ENCODE results near the gene TMEM219. TPM values are rescaled to one million over a fixed set of nuclear protein-coding genes. Genes with fewer than 3 reads are reported as not detected.

The TMEM219 gene
- polyA plus RNA-seq, 1 of the 3 experiments (the other 2 are of a cell fraction), result 101 TPM

- no peak for TF ChIP-seq SIN3A (IDR thresholded peaks at IDR 0.05; ENCODE audit: borderline replicate concordance, low read depth, low read length)
- TF ChIP-seq TCF12 (IDR thresholded peaks at IDR 0.05), result no peak
Measured at GRCh38 chr16:30002614-30003346, 40.9 kb downstream of the TMEM219 start (continued).

- Histone ChIP-seq H3K4me2 (no peak overlapping the region), H3K4me3 (ENCODE audit: low read depth in 2 of 2, low read length in 1 of 2) (no peak overlapping the region), H3K9ac (no peak overlapping the region), H3K27ac (ENCODE audit: low read depth in 2 of 2, low read length in 1 of 2) (no peak overlapping the region), H3K9me3 (no peaks in the 10 kb centered on the region), H3K9me2 (no peaks in the 10 kb centered on the region), H3K36me3 (replicated peaks in 1 of 2; ENCODE audit: control insufficient read depth in 1 of 2, insufficient read depth in 2 of 2, low read length in 1 of 2) (peaks cover 5 to 14% of the 10 kb centered on the region in 2 experiments), H4K20me1 (ENCODE audit: insufficient read depth) (no peaks in the 10 kb centered on the region), H3K79me2 (ENCODE audit: insufficient read depth) (no peaks in the 10 kb centered on the region; the same call in 1 of the 2 replicates), H3K27me3 (ENCODE audit: insufficient read depth) (no peaks in the 10 kb centered on the region), H3K4me1 (ENCODE audit: control insufficient read depth in 1 of 2, insufficient read depth in 2 of 2, low read depth in 1 of 2, low read length in 1 of 2) (no peaks in the 10 kb centered on the region), H2AFZ (ENCODE audit: low read depth) (no peak overlapping the region), H3F3A (replicated peaks; ENCODE audit: insufficient read depth) (no peaks in the 10 kb centered on the region)
- no peak for DNase-seq
- POLR2A ChIA-PET, result interaction anchor here (0.6 kb wide), 1 partner anchor 8 kb away, joined by 5 read pairs; no protein-coding TSS in a partner anchor
- CTCF ChIA-PET, result interaction anchor here (0.9 to 4.7 kb wide), 6 partner anchors 28 to 185 kb away, joined by 3 to 41 read pairs (median 4); partner anchors contain the start of genes SEZ6L2, TAOK2 and TLCD3B
- no peak for TF ChIP-seq NRF1 (IDR thresholded peaks at IDR 0.05; ENCODE audit: low read depth, low read length)
- no peak for TF ChIP-seq RAD21 (IDR thresholded peaks at IDR 0.05; ENCODE audit: low read length)
- TF ChIP-seq SMC3 (IDR thresholded peaks at IDR 0.05; ENCODE audit: low read depth, low read length), result no peak
- no peak for TF ChIP-seq JUND (IDR thresholded peaks at IDR 0.05)
- TF ChIP-seq EP300 (IDR thresholded peaks at IDR 0.05; ENCODE audit: borderline replicate concordance in 1 of 2, low read depth in 1 of 2, low read length in 1 of 2), result no peak
- no peak for TF ChIP-seq MAX (IDR thresholded peaks at IDR 0.05; ENCODE audit: low read depth)
- TF ChIP-seq IRF3 (IDR thresholded peaks at IDR 0.05; ENCODE audit: low read depth, low read length), result no peak
- TF ChIP-seq FOXJ3 (CRISPR knock-in tag; IDR thresholded peaks at IDR 0.05), result no peak
- no peak for TF ChIP-seq GATA2 (CRISPR knock-in tag; IDR thresholded peaks at IDR 0.05)
- no peak for TF ChIP-seq RXRA (IDR thresholded peaks at IDR 0.05; ENCODE audit: borderline replicate concordance, low read depth)
- TF ChIP-seq CTCF (IDR thresholded peaks at IDR 0.05), result no peak
- TF ChIP-seq USF1 (IDR thresholded peaks at IDR 0.05; ENCODE audit: borderline replicate concordance, low read depth), result no peak
- TF ChIP-seq ZBTB33 (IDR thresholded peaks at IDR 0.05; ENCODE audit: borderline replicate concordance, low read depth), result no peak
- 91% methylated on average over 15 of the region's 17 CpGs for WGBS (ENCODE audit: low lambda C conversion rate)
Measured at GRCh38 chr16:30003670-30004423, 42.0 kb downstream of the TMEM219 start.

Measured in SK-N-SH (cell line).